ENCODE results near the gene TSC22D1. TPM values are rescaled to one million over a fixed set of nuclear protein-coding genes. Genes with fewer than 3 reads are reported as not detected.

TSC22D1 gene
- polyA plus RNA-seq, 1 donor (not counting 4 experiments of a cell fraction or from before 2014, with no cell fraction given): 177 TPM

DNA sequence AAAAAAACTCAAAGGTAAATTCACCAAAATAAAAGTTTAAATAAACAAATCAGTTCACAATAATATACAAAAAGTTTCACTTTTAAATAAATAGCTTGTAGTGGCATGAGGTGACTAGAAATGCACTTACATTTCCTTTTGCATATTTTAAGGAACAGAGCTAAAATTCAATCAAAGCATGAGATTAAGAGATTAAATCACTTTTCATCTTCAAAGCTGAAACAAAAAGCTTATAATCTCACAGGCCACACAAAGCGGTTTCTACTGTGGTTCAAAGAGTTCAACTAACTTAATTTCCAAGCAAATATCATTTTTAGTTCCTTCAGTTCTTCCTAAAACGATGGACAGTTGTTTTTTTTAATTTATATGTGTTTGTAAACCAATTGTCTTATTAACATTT is 38.9 kb downstream of the TSC22D1 start:
- Histone ChIP-seq H3K27ac (ENCODE audit: control insufficient read depth, insufficient read depth, low read length) (no peak overlapping the region), H3K4me1 (ENCODE audit: control insufficient read depth, extremely low read depth, insufficient read depth, low read length) (no peaks in the 10 kb centered on the region), H3K36me3 (ENCODE audit: control insufficient read depth in 2 of 2, extremely low read depth in 1 of 2, insufficient read depth in 2 of 2, low read length in 2 of 2) (peaks cover 0 to 3% of the 10 kb centered on the region in 2 experiments), H4K20me1 (ENCODE audit: control insufficient read depth, extremely low read depth, insufficient read depth, low read length) (no peaks in the 10 kb centered on the region), H3K79me2 (ENCODE audit: control insufficient read depth, insufficient read depth, low read length) (no peaks in the 10 kb centered on the region), H3K4me2 (ENCODE audit: control insufficient read depth, extremely low read depth, insufficient read depth, low read depth, low read length) (no peak overlapping the region), H2AFZ (ENCODE audit: control insufficient read depth, low read length) (no peak overlapping the region), H3K27me3 (ENCODE audit: control insufficient read depth, extremely low read depth, insufficient read depth, low read length) (no peaks in the 10 kb centered on the region), H3K9me1 (ENCODE audit: control insufficient read depth, extremely low read depth, insufficient read depth, low read length) (no peaks in the 10 kb centered on the region), H3K9ac (ENCODE audit: control insufficient read depth, extremely low read depth, insufficient read depth, low read length) (no peak overlapping the region), H3K9me3 (ENCODE audit: control insufficient read depth, low read depth, low read length) (no peaks in the 10 kb centered on the region), H3K4me3 (ENCODE audit: control insufficient read depth in 2 of 3, extremely low read depth in 1 of 3, insufficient read depth in 2 of 3, low read depth in 1 of 3, low read length in 3 of 3) (no peak overlapping the region)
- no peak for FAIRE-seq
- DNase-seq (ENCODE audit: low read depth, low spot score): no peak
- TF ChIP-seq EZH2 (IDR thresholded peaks at IDR 0.05; ENCODE audit: low read length): no peak
- TF ChIP-seq, protein P1, sequence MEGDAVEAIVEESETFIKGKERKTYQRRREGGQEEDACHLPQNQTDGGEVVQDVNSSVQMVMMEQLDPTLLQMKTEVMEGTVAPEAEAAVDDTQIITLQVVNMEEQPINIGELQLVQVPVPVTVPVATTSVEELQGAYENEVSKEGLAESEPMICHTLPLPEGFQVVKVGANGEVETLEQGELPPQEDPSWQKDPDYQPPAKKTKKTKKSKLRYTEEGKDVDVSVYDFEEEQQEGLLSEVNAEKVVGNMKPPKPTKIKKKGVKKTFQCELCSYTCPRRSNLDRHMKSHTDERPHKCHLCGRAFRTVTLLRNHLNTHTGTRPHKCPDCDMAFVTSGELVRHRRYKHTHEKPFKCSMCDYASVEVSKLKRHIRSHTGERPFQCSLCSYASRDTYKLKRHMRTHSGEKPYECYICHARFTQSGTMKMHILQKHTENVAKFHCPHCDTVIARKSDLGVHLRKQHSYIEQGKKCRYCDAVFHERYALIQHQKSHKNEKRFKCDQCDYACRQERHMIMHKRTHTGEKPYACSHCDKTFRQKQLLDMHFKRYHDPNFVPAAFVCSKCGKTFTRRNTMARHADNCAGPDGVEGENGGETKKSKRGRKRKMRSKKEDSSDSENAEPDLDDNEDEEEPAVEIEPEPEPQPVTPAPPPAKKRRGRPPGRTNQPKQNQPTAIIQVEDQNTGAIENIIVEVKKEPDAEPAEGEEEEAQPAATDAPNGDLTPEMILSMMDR (optimal IDR thresholded peaks at IDR 0.05 in 1 of 3, IDR thresholded peaks at IDR 0.05 in 1 of 3, conservative IDR thresholded peaks at IDR 0.05 in 1 of 3; ENCODE audit: extremely low read depth in 1 of 3, insufficient read depth in 2 of 3, low read length in 3 of 3): no peak
- dilution Hi-C loops (cut with MboI; ENCODE audit: extremely low pct_ligation_motif_present, low sequenced_read_pairs): no loop called here

DNA sequence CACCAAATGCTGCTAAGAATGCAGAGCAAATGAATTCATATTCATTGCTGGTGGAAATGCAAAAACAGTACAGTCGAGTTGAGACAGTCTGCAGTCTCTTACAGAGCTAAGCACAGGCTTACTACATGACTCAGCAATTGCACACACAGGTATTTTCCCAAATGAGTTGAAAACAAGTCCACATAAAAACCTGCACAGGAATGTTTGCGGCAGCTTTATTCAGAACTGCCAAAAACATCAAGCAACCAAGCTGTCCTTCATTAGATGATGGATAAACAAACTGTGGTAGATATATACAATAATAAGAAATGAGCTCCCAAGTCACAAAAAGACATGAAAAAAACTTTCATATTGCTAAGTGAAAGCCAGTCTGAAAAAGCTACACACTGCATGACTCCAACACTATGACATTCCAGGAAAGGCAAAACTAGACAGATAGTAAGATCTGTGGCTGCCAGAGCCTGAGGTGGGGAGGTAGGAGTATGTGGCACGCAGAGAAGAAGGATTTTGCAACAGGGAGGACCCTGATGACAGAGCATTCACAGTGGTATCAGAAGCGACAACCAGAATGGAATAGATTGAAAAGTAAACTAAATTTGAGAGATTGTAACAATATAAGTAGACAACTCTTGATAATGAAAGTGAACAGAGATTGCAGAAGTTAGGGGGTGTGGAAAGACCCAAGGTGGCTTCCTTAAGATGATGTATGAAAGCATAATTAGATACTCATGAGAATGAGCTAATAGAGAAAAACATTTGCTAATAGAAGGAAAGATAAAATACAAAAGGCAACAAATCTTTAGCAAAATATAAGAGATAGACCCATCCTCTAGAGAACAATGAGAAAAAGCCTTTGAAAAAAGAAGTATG is 52.7 kb downstream of the TSC22D1 start:
- Histone ChIP-seq H3K27ac (ENCODE audit: control insufficient read depth, insufficient read depth, low read length) (peak overlapping the region; percentile 88), H4K20me1 (ENCODE audit: control insufficient read depth, extremely low read depth, insufficient read depth, low read length) (no peaks in the 10 kb centered on the region), H2AFZ (ENCODE audit: control insufficient read depth, low read length) (peak overlapping the region; percentile 49)

More for the DNA sequence above, 52.7 kb downstream of the TSC22D1 start:
- Histone ChIP-seq H3K4me1 (ENCODE audit: control insufficient read depth, extremely low read depth, insufficient read depth, low read length) (peaks cover 17% of the 10 kb centered on the region), H3K4me3 (ENCODE audit: control insufficient read depth in 2 of 3, extremely low read depth in 1 of 3, insufficient read depth in 2 of 3, low read depth in 1 of 3, low read length in 3 of 3) (peak overlapping the region in 2 of 3 experiments; percentile 60 to 64), H3K9ac (ENCODE audit: control insufficient read depth, extremely low read depth, insufficient read depth, low read length) (peak overlapping the region; percentile 63), H3K36me3 (ENCODE audit: control insufficient read depth in 2 of 2, extremely low read depth in 1 of 2, insufficient read depth in 2 of 2, low read length in 2 of 2) (no peaks in the 10 kb centered on the region), H3K79me2 (ENCODE audit: control insufficient read depth, insufficient read depth, low read length) (no peaks in the 10 kb centered on the region), H3K9me1 (ENCODE audit: control insufficient read depth, extremely low read depth, insufficient read depth, low read length) (no peaks in the 10 kb centered on the region), H3K27me3 (ENCODE audit: control insufficient read depth, extremely low read depth, insufficient read depth, low read length) (no peaks in the 10 kb centered on the region), H3K9me3 (ENCODE audit: control insufficient read depth, low read depth, low read length) (no peaks in the 10 kb centered on the region), H3K4me2 (ENCODE audit: control insufficient read depth, extremely low read depth, insufficient read depth, low read depth, low read length) (peak overlapping the region; percentile 95)
- TF ChIP-seq, protein P1 (optimal IDR thresholded peaks at IDR 0.05 in 1 of 3, IDR thresholded peaks at IDR 0.05 in 1 of 3, conservative IDR thresholded peaks at IDR 0.05 in 1 of 3; ENCODE audit: extremely low read depth in 1 of 3, insufficient read depth in 2 of 3, low read length in 3 of 3): no peak
- no peak for TF ChIP-seq EZH2 (IDR thresholded peaks at IDR 0.05; ENCODE audit: low read length)
- FAIRE-seq (peak; percentile 97), DNase-seq (ENCODE audit: low read depth, low spot score) (peak; percentile 68)
- dilution Hi-C loops (cut with MboI; ENCODE audit: extremely low pct_ligation_motif_present, low sequenced_read_pairs): no loop called here

All from keratinocyte (primary cell).